HG03060 (cell line): ENCODE results near the gene ERC2.

ENCODE experiments used
- ATAC-seq: cut with Tn5 transposase; IDR thresholded peaks from one replicate; pipeline ENCODE4 v1.9.1; 2021; ENCODE audit warnings: low read depth, moderate number of reproducible peaks; ENCODE audit not compliant: unreplicated experiment

ERC2 gene

DNA sequence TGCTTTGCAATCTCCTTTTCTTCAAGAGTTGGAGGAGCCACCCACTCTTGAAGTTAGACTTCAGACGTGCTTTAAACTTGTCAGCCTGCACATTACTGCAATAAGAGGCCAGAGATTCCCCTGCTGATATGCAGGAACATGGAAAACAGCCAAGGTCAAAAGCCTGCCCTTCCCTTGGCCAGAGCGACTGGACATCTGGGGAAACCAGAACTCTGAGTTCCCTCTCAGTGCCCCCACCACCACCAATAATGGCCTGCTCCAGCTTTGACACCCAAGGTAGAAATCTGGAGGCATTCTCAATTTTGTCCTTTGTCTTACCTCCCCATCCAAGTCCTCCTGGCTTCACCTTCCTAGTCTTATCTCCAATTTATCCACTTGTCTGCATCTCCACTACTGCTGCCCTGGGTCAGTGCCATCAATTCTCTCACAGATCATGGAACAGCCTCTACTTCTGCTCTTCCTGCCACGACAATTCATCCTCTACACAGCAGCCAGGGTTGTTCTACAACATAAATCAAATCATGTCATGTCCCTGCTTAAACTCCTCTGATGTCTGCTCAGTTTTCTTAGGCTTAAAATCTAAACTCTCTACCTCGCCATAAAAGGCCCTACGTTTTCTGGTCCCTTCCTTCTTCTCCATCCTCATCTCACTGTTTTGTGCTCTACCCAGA is 789.6 kb downstream of the ERC2 start:
- ATAC-seq: no peak

DNA sequence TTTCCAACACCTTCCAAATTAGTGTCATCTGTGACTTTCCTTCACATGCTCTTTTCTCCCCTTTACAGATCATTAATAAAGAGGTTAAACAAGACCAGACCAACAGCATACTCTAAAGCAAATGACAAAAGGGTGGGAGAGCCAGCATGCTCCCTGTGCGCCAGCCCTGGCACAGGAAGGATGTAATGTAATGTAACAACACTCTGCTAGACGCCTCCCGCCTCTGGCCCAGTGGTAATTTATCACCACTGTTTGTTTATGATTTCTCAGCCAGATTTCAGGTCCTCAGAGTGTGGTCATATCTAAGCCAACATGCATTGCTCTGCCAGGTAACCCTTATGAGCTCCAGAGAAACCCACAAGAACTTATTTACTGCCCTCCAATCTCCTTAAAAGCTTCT is 791.6 kb downstream of the ERC2 start:
- no peak for ATAC-seq

DNA sequence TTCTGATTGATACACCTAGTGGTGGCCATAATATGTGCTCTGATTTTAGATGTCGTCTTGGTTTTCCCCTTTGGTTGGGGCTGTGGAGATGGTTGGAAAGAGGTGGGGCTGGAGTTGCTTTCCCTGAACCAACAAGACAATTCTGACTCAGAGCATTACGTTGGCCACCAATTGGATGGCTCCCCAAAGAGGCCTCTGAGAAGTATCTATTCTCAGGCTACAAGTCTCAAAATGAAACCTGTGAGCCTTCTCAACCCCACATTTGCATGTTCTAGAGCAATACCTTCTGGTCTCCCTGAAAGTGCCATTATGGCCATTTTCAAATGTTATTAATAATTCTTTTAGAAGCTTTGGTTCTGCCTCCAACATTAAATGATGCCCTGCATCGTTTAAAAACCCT is 792.8 kb downstream of the ERC2 start:
- peak; percentile 99 for ATAC-seq

DNA sequence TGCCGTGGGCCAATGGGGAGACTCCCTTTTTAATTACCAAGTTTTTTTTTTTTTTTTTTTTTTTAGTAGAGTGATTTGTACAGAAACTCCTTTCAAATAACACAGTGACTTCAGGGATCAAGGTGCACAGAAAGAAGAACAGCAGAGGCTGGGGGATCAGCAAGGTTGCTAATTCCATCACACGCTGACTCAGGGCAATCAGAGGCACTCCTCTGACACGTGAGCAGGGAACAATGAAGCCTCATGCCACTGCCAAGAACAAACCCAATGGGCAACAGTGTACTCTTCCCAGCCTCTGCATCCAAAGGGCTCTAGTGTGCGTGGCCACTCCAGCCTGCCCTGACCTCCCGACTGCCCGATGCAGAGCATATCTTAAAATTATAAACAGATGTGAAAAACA is 794.5 kb downstream of the ERC2 start:
- no peak for ATAC-seq

DNA sequence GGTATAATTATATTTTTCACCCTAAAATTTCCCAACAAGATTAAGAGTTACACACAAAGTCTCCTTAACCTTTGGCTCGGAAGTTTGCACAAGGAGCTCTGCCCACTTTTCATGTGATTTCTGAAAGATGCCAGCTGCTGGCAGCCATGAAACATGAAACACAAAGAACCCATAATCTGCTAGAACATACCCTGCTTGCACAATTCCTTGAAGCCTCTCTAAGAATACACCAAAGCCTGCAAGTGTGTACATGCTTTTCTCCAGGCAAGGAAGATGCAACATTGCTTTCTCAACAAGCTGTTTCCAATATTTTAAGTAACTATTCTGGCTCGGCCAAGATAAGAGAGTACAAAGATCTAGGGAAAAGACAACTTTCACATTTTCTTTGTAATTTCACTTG is 799.1 kb downstream of the ERC2 start:
- no peak for ATAC-seq

DNA sequence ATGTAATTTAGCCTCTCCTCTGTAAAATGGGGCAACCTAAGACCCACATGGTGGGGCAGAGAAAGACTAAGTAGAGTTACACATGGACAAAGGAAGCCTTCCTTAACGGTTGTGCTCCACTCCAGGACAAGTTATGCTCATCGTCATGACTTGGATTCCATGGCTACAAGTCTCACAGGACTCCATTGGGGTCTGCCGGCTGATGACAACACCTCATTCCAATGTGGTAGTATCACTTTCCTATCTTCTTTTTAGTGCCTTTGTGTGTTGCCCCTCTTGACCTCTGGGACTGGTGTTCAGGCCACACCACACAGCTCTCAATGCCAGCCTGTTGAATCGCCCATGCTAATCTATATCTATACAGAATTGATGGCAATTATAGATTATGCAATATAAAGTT is 799.9 kb downstream of the ERC2 start:
- no peak for ATAC-seq

DNA sequence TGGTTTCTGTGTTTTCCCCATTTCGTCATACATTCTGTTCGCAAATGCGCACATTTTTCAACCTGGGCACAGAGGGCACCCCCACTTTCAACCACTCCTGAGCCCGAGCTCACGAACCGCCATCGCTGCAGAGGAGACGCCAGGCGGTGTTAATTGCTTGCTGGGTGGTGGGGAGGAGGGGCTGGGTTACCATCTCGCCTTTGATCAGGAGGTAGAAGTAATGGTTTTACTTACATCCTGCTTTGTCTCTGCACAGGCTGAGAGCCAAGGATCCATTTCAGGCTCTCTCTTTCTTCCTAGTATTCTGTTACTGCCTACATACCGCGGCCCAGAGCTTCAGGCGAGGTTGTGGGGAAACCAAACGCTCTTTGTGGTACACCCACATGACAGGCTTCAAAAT is 803.9 kb downstream of the ERC2 start:
- ATAC-seq: no peak

DNA sequence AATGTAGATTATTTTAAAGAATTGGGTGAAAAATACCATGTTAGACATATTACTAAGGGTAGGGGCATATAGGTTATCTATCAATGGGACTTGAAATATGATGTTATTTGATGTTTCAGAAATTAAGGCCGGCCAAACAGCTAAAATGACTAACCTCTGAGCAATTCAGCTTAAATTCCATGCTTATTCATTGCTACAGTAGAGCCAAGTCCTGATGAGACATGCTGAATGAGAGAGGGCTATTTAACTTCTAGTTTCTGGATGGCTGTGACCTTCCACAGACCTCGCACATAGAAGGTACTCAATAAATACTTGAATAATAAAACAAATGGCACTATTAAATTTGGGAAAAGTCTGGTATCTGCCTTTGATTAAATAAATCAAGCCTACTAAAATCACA is 805.6 kb downstream of the ERC2 start:
- no peak for ATAC-seq

DNA sequence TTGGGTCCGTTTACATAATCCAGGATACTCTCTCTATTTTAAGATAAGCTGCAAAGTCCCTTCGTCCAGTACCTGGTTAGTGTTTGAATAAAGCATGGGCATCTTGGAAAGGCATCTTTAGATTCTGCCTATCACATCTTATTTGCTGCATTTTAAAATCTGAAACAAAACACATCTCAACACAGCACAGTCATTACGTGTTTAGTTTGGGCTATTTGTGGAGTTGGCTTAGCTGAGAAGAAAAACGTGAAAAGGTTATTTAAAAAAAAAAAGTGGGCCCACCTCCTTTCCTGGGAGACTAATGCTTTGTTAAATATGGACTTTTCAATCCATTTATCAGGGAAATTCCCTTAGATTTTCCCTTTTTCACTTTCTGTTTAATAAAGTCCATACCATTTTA is 806.7 kb downstream of the ERC2 start:
- ATAC-seq: no peak

DNA sequence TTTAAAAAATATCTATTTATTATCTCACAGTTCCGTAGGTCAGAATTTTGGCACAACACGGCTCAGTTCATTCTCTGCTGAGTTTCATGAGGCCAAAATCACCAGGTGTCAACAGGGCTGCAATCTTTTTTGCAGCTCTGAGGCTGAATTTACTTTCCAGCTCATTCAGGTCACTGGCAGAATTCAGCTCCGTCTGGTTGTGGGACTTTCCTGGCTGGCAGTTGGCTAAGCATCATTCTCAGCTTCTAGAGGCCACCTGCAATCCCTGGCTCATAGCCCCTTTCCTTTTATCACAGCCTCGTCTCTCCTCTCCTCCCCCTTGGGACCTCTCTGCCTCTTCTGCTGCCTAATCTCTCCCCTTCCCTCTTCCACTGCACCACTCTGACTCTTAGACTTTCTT is 807.1 kb downstream of the ERC2 start:
- ATAC-seq: no peak

DNA sequence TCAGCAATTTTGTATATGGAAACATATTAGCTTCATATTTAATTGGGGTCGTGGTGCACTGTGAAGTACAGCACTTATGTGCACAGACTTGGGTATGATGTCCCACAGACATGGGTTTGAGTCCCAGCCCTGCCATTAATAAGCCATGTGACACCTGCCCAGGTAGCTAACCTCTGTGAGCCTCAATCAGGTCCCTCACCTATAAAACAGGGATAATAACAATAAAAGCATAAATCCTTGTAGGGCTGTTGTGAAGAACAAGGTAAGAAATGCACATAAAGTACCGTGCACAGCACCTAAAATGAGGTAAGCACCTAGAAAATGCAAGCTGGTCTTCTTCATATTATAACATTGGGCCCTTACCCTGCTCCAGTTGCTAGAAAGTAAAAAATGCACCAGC is 807.6 kb downstream of the ERC2 start:
- no peak for ATAC-seq

DNA sequence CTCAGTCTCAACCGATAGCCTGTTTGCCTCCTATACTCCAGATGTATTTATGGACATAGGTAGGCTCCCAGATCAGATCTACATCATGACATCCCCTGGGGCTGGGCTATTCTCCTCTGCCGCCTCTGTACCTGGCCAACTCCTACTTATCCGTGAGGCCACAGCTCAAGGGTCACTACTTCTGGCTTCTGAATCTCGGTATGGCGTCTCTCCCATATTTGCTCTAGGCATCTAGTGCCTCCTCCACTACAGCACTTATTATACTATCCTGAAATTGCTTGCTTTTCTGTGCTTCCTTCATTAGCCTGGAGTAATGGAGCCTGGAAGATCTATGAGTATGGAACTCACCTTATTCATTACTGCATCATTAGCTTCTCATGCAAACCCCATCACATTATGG is 808.6 kb downstream of the ERC2 start:
- ATAC-seq: no peak

DNA sequence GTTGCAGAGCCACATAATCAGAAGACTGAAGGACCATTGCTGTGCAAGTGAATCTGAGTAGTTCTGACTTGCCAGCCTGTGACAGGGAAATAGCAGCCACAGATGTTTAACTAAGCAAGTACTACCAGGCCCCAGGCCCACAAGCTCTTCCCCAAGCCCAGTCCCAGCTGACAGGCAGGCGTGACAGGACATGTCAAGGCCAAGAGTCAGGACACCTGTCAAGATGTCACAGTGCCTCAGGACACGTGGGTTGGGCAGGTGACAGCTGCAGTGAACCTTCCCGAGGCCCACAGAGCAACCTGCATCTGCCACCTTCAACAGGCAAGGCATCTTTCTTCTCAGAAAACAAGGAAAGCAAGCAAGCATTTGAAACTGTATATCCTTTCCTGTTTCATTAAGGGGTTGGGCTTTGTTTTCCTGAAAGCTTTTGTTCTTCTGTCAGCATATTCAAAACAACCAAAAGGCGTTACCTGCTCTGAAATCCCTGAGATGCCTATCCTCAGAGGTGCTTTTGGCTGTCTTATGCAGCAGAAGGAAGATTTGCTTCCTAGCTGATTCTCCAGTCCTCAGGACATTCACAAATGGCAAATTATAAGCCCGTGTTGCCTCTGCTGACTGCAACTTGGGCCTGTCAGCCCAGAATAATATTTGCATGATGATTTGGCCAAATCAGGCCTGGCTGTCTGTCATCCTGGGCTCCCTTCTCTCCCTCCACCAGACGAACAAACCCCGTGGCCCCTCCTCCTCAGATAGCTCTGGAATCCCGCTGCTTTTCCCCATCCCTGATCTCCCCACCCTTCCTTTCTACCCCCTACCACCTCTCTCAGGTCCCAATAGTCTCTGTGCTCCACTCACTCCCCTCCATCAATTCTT is 809.3 kb downstream of the ERC2 start:
- ATAC-seq: no peak

DNA sequence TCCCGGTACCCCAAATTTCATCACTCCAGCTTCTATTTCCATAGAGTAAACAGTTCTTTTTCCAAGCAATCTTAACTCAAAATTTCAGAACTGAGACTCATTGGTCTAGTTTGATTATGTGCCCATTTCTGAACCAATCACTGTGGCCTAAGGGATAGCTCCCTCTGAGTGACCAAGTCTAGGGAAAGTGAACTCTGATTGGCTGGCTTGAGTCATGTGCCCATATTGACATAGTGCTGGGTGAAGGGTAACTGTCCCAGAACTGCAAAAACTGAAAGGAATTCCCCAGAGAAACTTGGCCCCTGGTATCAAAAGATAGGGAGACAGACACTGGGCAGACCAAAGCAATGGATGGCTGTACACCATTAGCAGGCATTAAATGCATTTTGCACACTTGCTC is 810.0 kb downstream of the ERC2 start:
- no peak for ATAC-seq

DNA sequence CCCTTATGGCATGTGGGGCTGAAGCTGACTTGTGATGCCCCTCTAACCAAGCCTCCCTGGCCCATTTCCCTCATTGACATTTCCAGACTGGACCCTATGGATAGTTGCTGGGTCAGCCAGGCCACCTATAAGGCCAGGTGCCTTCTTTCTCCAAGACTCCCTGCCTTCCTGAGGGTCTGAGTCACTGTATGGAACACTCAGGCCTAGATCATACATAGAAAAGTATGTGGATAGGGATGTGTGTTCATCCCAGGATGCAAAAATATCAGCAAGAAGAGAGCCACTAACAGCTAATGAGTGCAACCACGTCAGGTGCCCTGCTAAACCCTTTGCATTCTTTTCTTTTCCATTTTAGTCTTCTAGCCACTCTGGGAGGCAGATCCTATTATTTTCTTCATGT is 812.7 kb downstream of the ERC2 start:
- ATAC-seq: no peak

DNA sequence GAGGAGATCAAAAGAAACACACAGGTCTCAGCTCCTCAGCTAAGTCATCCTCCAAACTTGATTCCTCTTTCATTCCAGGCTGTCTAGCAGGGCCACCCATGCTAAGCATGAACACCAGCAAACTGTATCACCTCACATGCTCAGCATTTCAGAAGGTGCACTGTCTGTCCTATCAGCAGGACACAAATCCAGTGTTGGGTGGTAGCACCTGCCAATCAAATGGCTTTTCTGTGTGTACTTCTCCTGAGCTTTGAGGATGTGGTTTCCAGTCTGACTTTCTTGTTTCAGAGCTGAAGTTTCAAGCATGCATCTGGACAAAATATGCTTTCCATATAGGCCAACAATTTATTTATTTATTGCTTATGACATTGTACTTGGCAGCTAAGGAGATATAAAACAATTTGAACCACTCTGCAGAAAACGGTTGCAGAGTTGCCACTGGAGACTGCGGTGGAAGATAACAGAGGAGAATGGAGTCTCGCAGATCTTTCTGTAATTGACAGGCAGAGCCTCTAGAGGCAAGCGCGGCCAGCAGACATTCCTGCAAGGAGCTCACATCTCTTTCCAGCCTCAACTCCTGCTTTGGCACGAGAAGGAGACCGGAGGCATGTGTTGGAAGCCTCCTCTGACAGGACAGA is 814.0 kb downstream of the ERC2 start:
- ATAC-seq: peak; percentile 87

DNA sequence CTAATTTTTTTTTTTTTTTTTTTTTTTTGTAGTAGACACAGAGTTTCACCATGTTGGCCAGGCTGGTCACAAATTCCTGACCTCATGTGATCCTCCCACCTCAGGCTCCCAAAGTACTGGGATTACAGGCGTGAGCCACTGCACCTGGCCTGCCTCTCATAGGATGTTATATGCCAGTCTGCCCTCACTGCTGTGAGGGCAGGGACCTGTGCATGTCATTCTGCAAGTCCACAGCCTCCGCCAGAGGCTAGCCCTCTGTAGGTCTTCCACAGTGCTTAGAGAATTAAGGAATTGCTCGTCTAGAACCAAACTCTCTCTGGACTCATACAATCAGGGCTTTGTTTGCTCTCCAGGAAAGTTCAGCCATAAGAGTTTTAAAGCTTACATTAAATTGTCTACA is 817.3 kb downstream of the ERC2 start:
- ATAC-seq: no peak

DNA sequence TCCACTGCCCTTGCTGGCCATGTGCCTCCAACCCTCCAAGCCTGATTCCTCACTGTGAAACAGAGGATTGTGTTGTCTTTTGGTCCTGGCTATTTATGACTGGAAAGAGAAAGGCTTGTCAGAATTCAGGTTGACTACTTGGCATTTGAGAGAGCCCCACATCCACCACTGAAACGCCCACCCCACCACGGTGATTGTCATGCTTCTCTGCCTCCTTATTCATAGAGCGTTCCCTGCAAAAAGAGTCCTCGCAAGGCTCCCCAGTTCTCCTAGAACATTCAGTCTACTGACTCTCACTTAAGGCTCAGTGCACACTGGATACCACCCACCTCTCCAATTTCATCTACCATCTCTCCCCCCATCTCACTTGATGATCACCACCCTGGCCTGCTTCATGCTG is 818.3 kb downstream of the ERC2 start:
- no peak for ATAC-seq

DNA sequence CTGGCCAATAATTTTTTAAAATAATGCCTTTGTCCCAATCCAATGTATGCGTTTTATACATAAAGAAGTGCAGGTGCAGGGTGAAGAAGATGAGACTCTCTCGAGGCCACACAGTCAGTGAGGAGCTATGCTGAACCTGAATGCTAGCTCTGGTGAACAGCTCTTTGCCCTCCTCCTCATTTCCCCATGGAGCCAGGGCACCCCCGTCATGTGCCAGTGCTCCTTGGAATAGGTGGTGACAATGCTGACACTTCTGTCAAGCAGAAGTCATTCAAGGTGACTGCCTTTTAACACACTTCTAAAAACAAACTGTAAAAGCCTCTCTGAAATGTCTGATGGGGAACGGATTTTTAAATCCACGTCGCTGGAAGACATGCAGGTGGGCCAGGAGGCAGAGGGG is 818.7 kb downstream of the ERC2 start:
- ATAC-seq: no peak

DNA sequence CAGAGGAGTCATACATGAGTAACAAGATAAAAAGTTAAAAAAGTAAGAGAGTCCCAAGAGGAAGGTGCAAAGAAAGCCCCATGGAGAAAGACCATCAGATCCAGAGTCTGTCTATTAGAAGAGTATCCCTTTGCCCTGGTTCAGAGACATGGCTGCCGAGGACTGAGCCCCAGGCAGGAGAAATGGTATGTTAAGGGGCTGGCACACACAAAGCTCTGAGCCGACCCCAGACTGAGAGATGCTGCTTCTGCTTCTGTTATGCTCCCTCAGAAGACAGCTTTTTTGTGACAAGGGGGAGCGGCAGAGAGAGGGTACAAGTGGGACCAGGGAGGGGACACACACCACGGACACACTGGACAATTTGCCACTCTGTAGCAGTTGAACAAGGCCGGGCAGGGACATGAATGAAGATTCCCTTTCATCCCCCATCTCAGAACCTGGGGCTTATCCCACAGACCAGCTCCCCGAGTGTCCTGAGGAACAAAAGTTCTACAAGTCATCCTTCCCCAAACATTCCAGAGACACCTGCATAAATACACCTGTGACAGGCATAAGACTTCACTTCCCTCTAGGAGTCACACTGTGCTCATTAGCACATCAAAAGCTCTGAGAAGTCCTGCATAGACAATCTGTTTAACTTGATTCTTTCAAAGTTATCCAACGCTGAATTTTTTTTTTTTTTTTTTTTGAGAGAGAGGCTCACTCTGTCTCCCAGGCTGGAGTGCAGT is 819.5 kb downstream of the ERC2 start:
- ATAC-seq: no peak

DNA sequence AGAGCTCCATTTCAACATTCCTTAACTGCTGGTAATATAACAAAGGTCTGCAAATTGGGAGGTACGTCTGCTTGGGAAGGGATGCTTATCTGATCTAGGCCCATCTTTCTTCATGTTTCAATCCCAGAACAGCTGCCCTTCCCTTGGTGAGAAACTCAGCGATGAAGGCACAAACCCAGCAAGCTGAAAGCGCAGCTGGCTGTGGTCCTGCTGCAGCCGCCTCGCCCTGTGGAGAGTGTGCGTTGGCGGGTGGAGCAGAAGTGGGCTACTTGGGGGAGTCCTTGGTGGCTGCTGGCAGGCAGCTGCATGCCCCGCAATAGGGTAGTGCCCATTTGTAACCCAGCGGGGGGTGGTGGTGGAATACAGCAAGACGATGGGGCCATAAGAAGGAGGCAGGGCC is 820.6 kb downstream of the ERC2 start:
- no peak for ATAC-seq
